HepG2 (cell line): ENCODE results near the gene PTGIS. TPM values are rescaled to one million over a fixed set of nuclear protein-coding genes. Genes with fewer than 3 reads are reported as not detected.

Source experiments
- ARHGAP35 ChIP-seq: sonication (generic); formaldehyde crosslinking; IDR thresholded peaks from 2 replicates; pipeline ENCODE4 v1.9.0; 2022; ENCODE audit warnings: mild to moderate bottlenecking, inconsistent platforms, moderate library complexity, missing genetic modification reagents, borderline replicate concordance
- ATRX ChIP-seq: sonication (generic); formaldehyde crosslinking; IDR thresholded peaks from 2 replicates; pipeline ENCODE4 v1.4.0; 2020; ENCODE audit warnings: missing genetic modification reagents, borderline replicate concordance
- CSRNP2 ChIP-seq: sonication (generic); formaldehyde crosslinking; conservative IDR thresholded peaks from 2 replicates; pipeline ENCODE4 v1.8.0; 2022; ENCODE audit warnings: low read depth, missing genetic modification reagents
- HOMEZ ChIP-seq: IDR thresholded peaks from 2 replicates; pipeline ENCODE4 v1.6.1; 2016; ENCODE audit warnings: low read depth
- IKZF1 ChIP-seq: fragments of 450-650 bp; IDR thresholded peaks from 2 replicates; pipeline ENCODE4 v1.7.1; 2016
- MAF1 ChIP-seq: sonication (generic); formaldehyde crosslinking; IDR thresholded peaks from 2 replicates; pipeline ENCODE4 v1.5.0; 2020; ENCODE audit warnings: missing genetic modification reagents, borderline replicate concordance
- MTA1 ChIP-seq: sonication (generic); formaldehyde crosslinking; IDR thresholded peaks from 2 replicates; pipeline ENCODE4 v1.4.0; 2020; ENCODE audit warnings: missing genetic modification reagents, mild to moderate bottlenecking, borderline replicate concordance
- PHF5A ChIP-seq: IDR thresholded peaks from one replicate; pipeline ENCODE4 v1.6.1; 2018; ENCODE audit warnings: low read depth, missing genetic modification reagents; ENCODE audit not compliant: unreplicated experiment
- PRPF4 ChIP-seq: fragments of 200-400 bp; formaldehyde crosslinking; IDR thresholded peaks from 2 replicates; pipeline ENCODE4 v1.6.1; 2016; ENCODE audit warnings: low read length, low read depth; ENCODE audit not compliant: poor library complexity, severe bottlenecking
- SNRNP70 ChIP-seq: fragments of 200-400 bp; formaldehyde crosslinking; IDR thresholded peaks from 2 replicates; pipeline ENCODE4 v1.6.1; 2017; ENCODE audit warnings: mild to moderate bottlenecking, low read depth, low read length, moderate library complexity
- ZNF274 ChIP-seq: sonication (generic); formaldehyde crosslinking; IDR thresholded peaks from 2 replicates; pipeline ENCODE4 v1.5.1; 2020; ENCODE audit warnings: mild to moderate bottlenecking, missing genetic modification reagents
- ZNF331 ChIP-seq: sonication (generic); formaldehyde crosslinking; IDR thresholded peaks from 2 replicates; pipeline ENCODE4 v1.4.0; 2020; ENCODE audit warnings: missing genetic modification reagents
- ZNF44 ChIP-seq: sonication (generic); formaldehyde crosslinking; IDR thresholded peaks from 2 replicates; pipeline ENCODE4 v1.5.1; 2020; ENCODE audit warnings: mild to moderate bottlenecking, missing genetic modification reagents
- ZNF549 ChIP-seq: sonication (generic); formaldehyde crosslinking; IDR thresholded peaks from 2 replicates; pipeline ENCODE4 v1.5.0; 2020; ENCODE audit warnings: missing genetic modification reagents
- ZNF652 ChIP-seq: IDR thresholded peaks from 2 replicates; pipeline ENCODE4 v1.6.1; 2016; ENCODE audit warnings: low read depth, borderline replicate concordance
- ZNF720 ChIP-seq: sonication (generic); formaldehyde crosslinking; IDR thresholded peaks from 2 replicates; pipeline ENCODE4 v1.4.0; 2020; ENCODE audit warnings: missing genetic modification reagents
- ZSCAN29 ChIP-seq: sonication (generic); formaldehyde crosslinking; conservative IDR thresholded peaks from 2 replicates; pipeline ENCODE4 v1.4.0; 2020; ENCODE audit warnings: mild to moderate bottlenecking, missing genetic modification reagents
- polyA plus RNA-seq, 8 experiments: library from polyadenylated mRNA; depleted of rRNA in 3 of 8; stranded (reverse) in 7 of 8; unstranded in 1 of 8; fragments of >200 nt; fragmentation: Illumina TruSeq in 4 of 8; extraction: Trizol in 4 of 8; gene quantifications; 2 replicates each; pipeline versions ENCODE4 v1.2.1 to v1.2.3, GENCODE V29; 2011 to 2016; ENCODE audit warnings: low read depth in 4 of 8, missing spikeins in 1 of 8, mixed read lengths in 1 of 8; ENCODE audit not compliant: insufficient read depth in 1 of 8
- total RNA-seq, 5 experiments: library from RNA; depleted of rRNA; stranded (reverse); fragments of >200 nt; fragmentation: Illumina TruSeq; extraction: Trizol; gene quantifications; 2 replicates each; pipeline ENCODE4 v1.2.3, GENCODE V29; 2016; ENCODE audit warnings: low read depth in 1 of 5
- TF ChIP-seq, protein P1 (sequence below): sonication (generic); IDR thresholded peaks from 2 replicates; pipeline ENCODE4 v1.6.1; 2016; ENCODE audit warnings: low read depth, borderline replicate concordance
- TF ChIP-seq, protein P2 (sequence below): sonication (generic); formaldehyde crosslinking; conservative IDR thresholded peaks from 2 replicates; pipeline ENCODE4 v1.4.0; 2020; ENCODE audit warnings: mild to moderate bottlenecking, missing genetic modification reagents, moderate library complexity
- TF ChIP-seq, protein P3 (sequence below): sonication (generic); formaldehyde crosslinking; IDR thresholded peaks from 2 replicates; pipeline ENCODE4 v1.5.0; 2020; ENCODE audit warnings: missing genetic modification reagents

PTGIS gene
- total and polyA plus RNA-seq, 2 of the 13 experiments (the other 11 are each of a cell fraction or from before 2014, with no cell fraction given), result not detected

GRCh38 chr20:49597825-49598395 is 30.0 kb upstream of the PTGIS start (continued):
- TF ChIP-seq HOMEZ (CRISPR knock-in tag), result no peak
- TF ChIP-seq ZNF652, result no peak
- no peak for TF ChIP-seq ZNF720 (CRISPR knock-in tag)
- no peak for TF ChIP-seq IKZF1
- TF ChIP-seq MAF1 (CRISPR knock-in tag), result no peak
- TF ChIP-seq, protein P1, sequence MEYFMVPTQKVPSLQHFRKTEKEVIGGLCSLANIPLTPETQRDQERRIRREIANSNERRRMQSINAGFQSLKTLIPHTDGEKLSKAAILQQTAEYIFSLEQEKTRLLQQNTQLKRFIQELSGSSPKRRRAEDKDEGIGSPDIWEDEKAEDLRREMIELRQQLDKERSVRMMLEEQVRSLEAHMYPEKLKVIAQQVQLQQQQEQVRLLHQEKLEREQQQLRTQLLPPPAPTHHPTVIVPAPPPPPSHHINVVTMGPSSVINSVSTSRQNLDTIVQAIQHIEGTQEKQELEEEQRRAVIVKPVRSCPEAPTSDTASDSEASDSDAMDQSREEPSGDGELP, result no peak
- no peak for TF ChIP-seq ZNF549 (CRISPR knock-in tag)
- TF ChIP-seq PRPF4, result no peak
- TF ChIP-seq ZNF331, result no peak
- no peak for TF ChIP-seq ATRX
- TF ChIP-seq CSRNP2 (CRISPR knock-in tag), result no peak
- TF ChIP-seq, protein P2, sequence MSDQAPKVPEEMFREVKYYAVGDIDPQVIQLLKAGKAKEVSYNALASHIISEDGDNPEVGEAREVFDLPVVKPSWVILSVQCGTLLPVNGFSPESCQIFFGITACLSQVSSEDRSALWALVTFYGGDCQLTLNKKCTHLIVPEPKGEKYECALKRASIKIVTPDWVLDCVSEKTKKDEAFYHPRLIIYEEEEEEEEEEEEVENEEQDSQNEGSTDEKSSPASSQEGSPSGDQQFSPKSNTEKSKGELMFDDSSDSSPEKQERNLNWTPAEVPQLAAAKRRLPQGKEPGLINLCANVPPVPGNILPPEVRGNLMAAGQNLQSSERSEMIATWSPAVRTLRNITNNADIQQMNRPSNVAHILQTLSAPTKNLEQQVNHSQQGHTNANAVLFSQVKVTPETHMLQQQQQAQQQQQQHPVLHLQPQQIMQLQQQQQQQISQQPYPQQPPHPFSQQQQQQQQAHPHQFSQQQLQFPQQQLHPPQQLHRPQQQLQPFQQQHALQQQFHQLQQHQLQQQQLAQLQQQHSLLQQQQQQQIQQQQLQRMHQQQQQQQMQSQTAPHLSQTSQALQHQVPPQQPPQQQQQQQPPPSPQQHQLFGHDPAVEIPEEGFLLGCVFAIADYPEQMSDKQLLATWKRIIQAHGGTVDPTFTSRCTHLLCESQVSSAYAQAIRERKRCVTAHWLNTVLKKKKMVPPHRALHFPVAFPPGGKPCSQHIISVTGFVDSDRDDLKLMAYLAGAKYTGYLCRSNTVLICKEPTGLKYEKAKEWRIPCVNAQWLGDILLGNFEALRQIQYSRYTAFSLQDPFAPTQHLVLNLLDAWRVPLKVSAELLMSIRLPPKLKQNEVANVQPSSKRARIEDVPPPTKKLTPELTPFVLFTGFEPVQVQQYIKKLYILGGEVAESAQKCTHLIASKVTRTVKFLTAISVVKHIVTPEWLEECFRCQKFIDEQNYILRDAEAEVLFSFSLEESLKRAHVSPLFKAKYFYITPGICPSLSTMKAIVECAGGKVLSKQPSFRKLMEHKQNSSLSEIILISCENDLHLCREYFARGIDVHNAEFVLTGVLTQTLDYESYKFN (CRISPR knock-in tag), result no peak
- no peak for TF ChIP-seq SNRNP70
- no peak for TF ChIP-seq ARHGAP35 (CRISPR knock-in tag)
- no peak for TF ChIP-seq MTA1 (CRISPR knock-in tag)
- TF ChIP-seq, protein P3, sequence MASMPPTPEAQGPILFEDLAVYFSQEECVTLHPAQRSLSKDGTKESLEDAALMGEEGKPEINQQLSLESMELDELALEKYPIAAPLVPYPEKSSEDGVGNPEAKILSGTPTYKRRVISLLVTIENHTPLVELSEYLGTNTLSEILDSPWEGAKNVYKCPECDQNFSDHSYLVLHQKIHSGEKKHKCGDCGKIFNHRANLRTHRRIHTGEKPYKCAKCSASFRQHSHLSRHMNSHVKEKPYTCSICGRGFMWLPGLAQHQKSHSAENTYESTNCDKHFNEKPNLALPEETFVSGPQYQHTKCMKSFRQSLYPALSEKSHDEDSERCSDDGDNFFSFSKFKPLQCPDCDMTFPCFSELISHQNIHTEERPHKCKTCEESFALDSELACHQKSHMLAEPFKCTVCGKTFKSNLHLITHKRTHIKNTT (CRISPR knock-in tag), result no peak
- TF ChIP-seq PHF5A, result no peak
- no peak for TF ChIP-seq ZNF274
- TF ChIP-seq ZSCAN29, result no peak
- TF ChIP-seq ZNF44 (CRISPR knock-in tag), result no peak
